Spinal cord (tissue), 10 donors: ENCODE results near the gene SPATA6L. TPM values are rescaled to one million over a fixed set of nuclear protein-coding genes. Genes with fewer than 3 reads are reported as not detected.
"Not testable (repeated sequence)": the region's sequence is repeated elsewhere in the genome, so short reads cannot be mapped to it uniquely, and the experiment has no call there.

Experiments
- DNase-seq, 6 donors: peaks; one replicate each; pipeline versions ENCODE4 v3.0.0 to v3.0.0-alpha.2; 2013 to 2015; ENCODE audit warnings: low spot score in 6 of 6, low read depth in 4 of 6
- H3K27ac ChIP-seq: one replicate; pipeline ENCODE4 v1.5.1; 2013; ENCODE audit warnings: low read depth, low read length, control low read depth
- H3K27me3 ChIP-seq: one replicate; pipeline ENCODE4 v1.6.1; 2013; ENCODE audit warnings: low read length; ENCODE audit not compliant: control insufficient read depth, insufficient read depth
- H3K36me3 ChIP-seq: one replicate; pipeline ENCODE4 v1.6.1; 2013; ENCODE audit warnings: low read length; ENCODE audit not compliant: control insufficient read depth, insufficient read depth
- H3K4me1 ChIP-seq: one replicate; pipeline ENCODE4 v1.6.1; 2013; ENCODE audit warnings: low read length; ENCODE audit not compliant: control insufficient read depth, insufficient read depth
- H3K4me3 ChIP-seq: one replicate; pipeline ENCODE4 v1.5.1; 2013; ENCODE audit warnings: low read depth, low read length, control low read depth
- H3K9me3 ChIP-seq: one replicate; pipeline ENCODE4 v1.6.1; 2013; ENCODE audit warnings: low read length; ENCODE audit not compliant: control insufficient read depth, insufficient read depth
- WGBS: methylation state at CpG from one replicate; pipeline ENCODE4 v1.1.5; 2013; ENCODE audit warnings: missing lambda C conversion rate; ENCODE audit not compliant: insufficient coverage; 5-methylcytosine and 5-hydroxymethylcytosine counted together
- polyA plus RNA-seq, 2 donors: library from polyadenylated mRNA; unstranded; fragments of 120-200 nt; gene quantifications; one replicate each; pipeline ENCODE4 v1.2.1, GENCODE V29; 2013; ENCODE audit not compliant: insufficient read length in 2 of 2
- total RNA-seq, 2 donors: library from RNA; depleted of rRNA in 1 of 2; stranded (reverse); fragments of 120-200 nt in 1 of 2; fragments of >200 nt in 1 of 2; gene quantifications; one replicate each; pipeline versions ENCODE4 v1.2.3 to v1.2.4, GENCODE V29; 2013 to 2014
- donor health status: healthy.

The SPATA6L gene
- total and polyA plus RNA-seq, 4 donors = 3.2 to 7.9 (median 5.9) TPM

- Histone ChIP-seq H3K4me1 (no peaks in the 10 kb centered on the region), H3K27ac (no peak overlapping the region), H3K36me3 (peaks cover 3% of the 10 kb centered on the region), H3K9me3 (no peaks in the 10 kb centered on the region), H3K4me3 (no peak overlapping the region), H3K27me3 (no peaks in the 10 kb centered on the region)
- no peak for DNase-seq
- WGBS = no CpG with 5 or more reads among the region's 2 CpGs
Measured at GRCh38 chr9:4618700-4619099, 47.6 kb downstream of the SPATA6L start.

- WGBS = 83% methylated on average over 1 of the region's 3 CpGs
- H3K36me3 ChIP-seq = peaks cover 3% of the 10 kb centered on the region
- H3K4me3 ChIP-seq = no peak overlapping the region
- H3K9me3 ChIP-seq = no peaks in the 10 kb centered on the region
- no peaks in the 10 kb centered on the region for H3K4me1 ChIP-seq
- no peak for DNase-seq
- no peak overlapping the region for H3K27ac ChIP-seq
- H3K27me3 ChIP-seq = no peaks in the 10 kb centered on the region
Measured at GRCh38 chr9:4617752-4618151, 48.5 kb downstream of the SPATA6L start.

GRCh38 chr9:4615778-4616177, 50.5 kb downstream of the SPATA6L start:
- DNase-seq = no peak
- Histone ChIP-seq H3K27ac (no peak overlapping the region), H3K27me3 (no peaks in the 10 kb centered on the region), H3K36me3 (no peaks in the 10 kb centered on the region), H3K9me3 (no peaks in the 10 kb centered on the region), H3K4me1 (no peaks in the 10 kb centered on the region), H3K4me3 (no peak overlapping the region)
- WGBS = 92% methylated on average over 2 of the region's 5 CpGs

GRCh38 chr9:4615251-4615650, 51.0 kb downstream of the SPATA6L start:
- Histone ChIP-seq H3K36me3 (no peaks in the 10 kb centered on the region), H3K9me3 (no peaks in the 10 kb centered on the region), H3K4me1 (no peaks in the 10 kb centered on the region), H3K27me3 (no peaks in the 10 kb centered on the region), H3K4me3 (no peak overlapping the region), H3K27ac (no peak overlapping the region)
- no peak for DNase-seq
- WGBS = 69% methylated on average over 4 of the region's 4 CpGs

GRCh38 chr9:4614627-4615026, 51.7 kb downstream of the SPATA6L start:
- 100% methylated on average over 1 of the region's 1 CpG for WGBS
- DNase-seq = no peak
- no peaks in the 10 kb centered on the region for H3K4me1 ChIP-seq
- no peaks in the 10 kb centered on the region for H3K9me3 ChIP-seq
- no peak overlapping the region for H3K27ac ChIP-seq
- no peaks in the 10 kb centered on the region for H3K36me3 ChIP-seq
- no peak overlapping the region for H3K4me3 ChIP-seq
- no peaks in the 10 kb centered on the region for H3K27me3 ChIP-seq

- not testable (repeated sequence) for H3K27ac ChIP-seq, H3K9me3 ChIP-seq, H3K4me1 ChIP-seq, H3K4me3 ChIP-seq, H3K36me3 ChIP-seq, H3K27me3 ChIP-seq, DNase-seq
- WGBS = 60% methylated on average over 1 of the region's 15 CpGs
Measured at GRCh38 chr9:4606033-4606432, 60.2 kb downstream of the SPATA6L start.

- Histone ChIP-seq H3K27ac (no peak overlapping the region), H3K4me1 (no peaks in the 10 kb centered on the region), H3K9me3 (no peaks in the 10 kb centered on the region), H3K27me3 (no peaks in the 10 kb centered on the region), H3K36me3 (peaks cover 2% of the 10 kb centered on the region), H3K4me3 (no peak overlapping the region)
- peak; percentile 41 to 94 (median 58) for DNase-seq
Measured at GRCh38 chr9:4604678-4605095, 61.6 kb downstream of the SPATA6L start.

- WGBS = 92% methylated on average over 2 of the region's 5 CpGs
- no peaks in the 10 kb centered on the region for H3K4me1 ChIP-seq
Measured at GRCh38 chr9:4603830-4604229, 62.5 kb downstream of the SPATA6L start.

GRCh38 chr9:4600368-4600767, 65.9 kb downstream of the SPATA6L start:
- Histone ChIP-seq H3K4me1 (no peaks in the 10 kb centered on the region), H3K4me3 (no peak overlapping the region), H3K27ac (no peak overlapping the region), H3K9me3 (no peaks in the 10 kb centered on the region), H3K36me3 (peaks cover 2% of the 10 kb centered on the region), H3K27me3 (no peaks in the 10 kb centered on the region)
- no peak for DNase-seq
- WGBS = no CpG with 5 or more reads among the region's 1 CpG

More at GRCh38 chr9:4603830-4604229, 62.5 kb downstream of the SPATA6L start:
- H3K27me3 ChIP-seq = no peaks in the 10 kb centered on the region
- H3K36me3 ChIP-seq = peaks cover 2% of the 10 kb centered on the region
- H3K4me3 ChIP-seq = no peak overlapping the region
- no peaks in the 10 kb centered on the region for H3K9me3 ChIP-seq
- no peak for DNase-seq
- no peak overlapping the region for H3K27ac ChIP-seq

- H3K9me3 ChIP-seq = no peaks in the 10 kb centered on the region
- H3K4me1 ChIP-seq = no peaks in the 10 kb centered on the region
- WGBS = 52% methylated on average over 5 of the region's 11 CpGs
- no peak overlapping the region for H3K4me3 ChIP-seq
- no peaks in the 10 kb centered on the region for H3K36me3 ChIP-seq
- H3K27ac ChIP-seq = no peak overlapping the region
- peak in 1 of 6 donors; percentile 62 for DNase-seq
- H3K27me3 ChIP-seq = no peaks in the 10 kb centered on the region
Measured at GRCh38 chr9:4596165-4596922, 69.9 kb downstream of the SPATA6L start.
